ENCODE data around the gene PEX19.
A peak's percentile ranks its signal among the peaks of the same experiment; 100 is the strongest.

The PEX19 gene

DNA sequence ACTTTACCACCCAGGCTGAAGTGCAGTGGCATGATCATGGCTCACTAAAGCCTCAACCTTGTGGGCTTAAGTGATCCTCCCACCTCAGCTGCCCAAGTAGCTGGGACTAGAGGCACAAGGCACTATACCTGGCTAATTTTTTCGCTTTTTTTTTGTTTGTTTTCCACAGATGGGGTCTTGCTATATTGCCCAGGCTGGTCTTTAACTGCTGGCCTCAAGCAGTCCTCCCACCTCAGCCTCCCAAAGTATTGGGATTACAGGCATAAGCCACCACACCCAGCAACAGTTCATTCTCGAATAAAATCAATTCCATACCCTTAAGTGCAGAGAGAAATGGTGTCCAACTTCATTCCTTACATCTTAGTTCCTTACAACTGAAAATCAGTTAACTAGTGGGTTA is 47.4 kb downstream of the PEX19 start:
- FAIRE-seq, result no peak

GRCh38 chr1:160236806-160237205 is 48.1 kb downstream of the PEX19 start:
- no peak for FAIRE-seq

- FAIRE-seq, result peak; percentile 34
These were observed 52.0 kb downstream of the PEX19 start for GRCh38 chr1:160232911-160233310.

- FAIRE-seq, result no peak
These were observed 56.5 kb downstream of the PEX19 start for GRCh38 chr1:160228431-160228830.

DNA sequence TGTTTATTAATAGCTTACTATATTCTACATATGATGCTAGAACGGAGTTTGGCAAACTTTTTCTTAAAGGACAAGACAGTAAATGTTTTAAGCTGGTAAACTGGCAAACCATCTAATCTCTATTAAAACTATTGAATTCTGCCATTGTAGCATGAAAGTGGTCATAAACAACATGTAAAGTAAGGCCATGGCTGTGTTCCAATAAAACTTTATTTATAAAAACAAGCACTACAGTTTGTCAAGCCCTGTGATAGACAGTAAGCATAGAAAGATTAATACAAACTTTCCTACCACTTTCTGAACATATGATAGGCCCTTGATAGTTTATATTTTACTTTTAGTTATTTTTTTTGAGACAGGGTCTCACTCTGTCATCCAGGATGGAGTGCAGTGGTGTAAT is 57.4 kb downstream of the PEX19 start:
- FAIRE-seq, result no peak

DNA sequence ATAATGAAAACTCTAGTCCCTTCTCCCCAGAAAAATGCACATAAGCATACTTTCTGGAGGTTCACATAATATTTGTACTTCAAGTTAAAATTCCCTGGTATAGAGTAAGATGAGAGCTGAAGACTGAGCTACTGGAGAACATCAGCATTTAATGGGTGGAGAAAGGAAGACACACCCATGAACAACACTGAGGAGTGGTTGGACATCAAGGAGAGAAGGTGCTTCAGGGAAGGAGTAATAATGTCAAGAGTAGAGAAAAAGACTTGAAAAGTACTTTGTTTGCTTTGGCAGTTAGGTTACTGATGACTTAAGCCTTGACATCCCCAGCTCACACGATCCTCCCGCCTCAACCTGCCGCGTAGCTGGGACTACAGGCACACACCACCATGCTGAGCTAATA is 57.9 kb downstream of the PEX19 start:
- FAIRE-seq, result no peak

Data from TTC549 (cell line).